Endothelial cell (in vitro differentiated cells): ENCODE data around the gene PTPN14. TPM values are rescaled to one million over a fixed set of nuclear protein-coding genes. Genes with fewer than 3 reads are reported as not detected.
A peak's percentile ranks its signal among the peaks of the same experiment; 100 is the strongest.

ENCODE experiments used
- DNase-seq: peaks from one replicate; pipeline ENCODE4 v3.0.0; 2021; ENCODE audit warnings: low spot score
- H3K27ac Mint-ChIP-seq: one replicate; pipeline ENCODE4 v1.8.0; 2021; ENCODE audit warnings: mixed read lengths, inconsistent platforms; ENCODE audit not compliant: unreplicated experiment
- H3K27me3 Mint-ChIP-seq: one replicate; pipeline ENCODE4 v1.8.0; 2021; ENCODE audit warnings: mild to moderate bottlenecking, moderate library complexity, mixed read lengths, inconsistent platforms; ENCODE audit not compliant: unreplicated experiment
- H3K36me3 Mint-ChIP-seq: one replicate; pipeline ENCODE4 v1.8.0; 2021; ENCODE audit warnings: mild to moderate bottlenecking, low read depth, mixed read lengths, inconsistent platforms; ENCODE audit not compliant: unreplicated experiment
- H3K4me1 Mint-ChIP-seq: one replicate; pipeline ENCODE4 v1.8.0; 2021; ENCODE audit warnings: mild to moderate bottlenecking, mixed read lengths, inconsistent platforms; ENCODE audit not compliant: unreplicated experiment
- H3K4me3 Mint-ChIP-seq: one replicate; pipeline ENCODE4 v1.8.0; 2021; ENCODE audit warnings: mild to moderate bottlenecking, mixed read lengths, inconsistent platforms; ENCODE audit not compliant: unreplicated experiment
- H3K9me3 Mint-ChIP-seq: one replicate; pipeline ENCODE4 v1.8.0; 2021; ENCODE audit warnings: mixed read lengths, inconsistent platforms; ENCODE audit not compliant: unreplicated experiment
- CTCF ChIP-seq: fragments of 200-600 bp; sonication (generic); IDR thresholded peaks from one replicate; pipeline ENCODE4 v1.5.0; 2021; ENCODE audit warnings: antibody characterized with exemption; ENCODE audit not compliant: unreplicated experiment
- total RNA-seq: library from RNA; stranded (reverse); fragmentation: NEBNext Ultra II Directional; extraction: Animal tissue kit (Norgen Biotek cat#: 25700); gene quantifications from one replicate; pipeline ENCODE4 v1.2.1, GENCODE V29; 2021; ENCODE audit not compliant: unreplicated experiment

PTPN14 gene
- total RNA-seq, 1 donor from 2014 or later = 46.3 TPM

DNA sequence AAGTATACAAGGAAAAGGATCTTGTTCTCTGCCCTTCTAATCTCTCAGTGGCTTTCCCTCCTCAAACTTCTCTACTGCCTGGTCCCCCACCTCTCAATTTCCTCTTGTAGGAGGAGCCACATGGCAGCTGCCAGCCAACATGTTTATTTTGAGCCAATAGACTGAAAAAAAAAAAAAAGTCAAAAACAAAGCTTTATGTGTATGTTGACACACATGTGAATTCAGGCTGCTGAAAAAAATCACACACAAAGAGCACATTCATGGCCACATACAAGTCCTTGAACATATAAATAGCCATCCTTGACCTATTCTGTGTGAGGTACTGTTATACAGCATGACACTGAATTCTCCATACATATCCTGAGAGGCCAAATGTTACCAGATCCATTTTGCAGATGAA is 3.7 kb downstream of the PTPN14 start:
- peaks cover 43% of the 10 kb centered on the region for H3K4me1 Mint-ChIP-seq
- no peak for TF ChIP-seq CTCF
- peaks cover 16% of the 10 kb centered on the region for H3K27me3 Mint-ChIP-seq
- H3K36me3 Mint-ChIP-seq = peaks cover 7% of the 10 kb centered on the region
- H3K9me3 Mint-ChIP-seq = no peaks in the 10 kb centered on the region
- H3K4me3 Mint-ChIP-seq = no peak overlapping the region
- DNase-seq = no peak
- peak overlapping the region; percentile 30 for H3K27ac Mint-ChIP-seq

DNA sequence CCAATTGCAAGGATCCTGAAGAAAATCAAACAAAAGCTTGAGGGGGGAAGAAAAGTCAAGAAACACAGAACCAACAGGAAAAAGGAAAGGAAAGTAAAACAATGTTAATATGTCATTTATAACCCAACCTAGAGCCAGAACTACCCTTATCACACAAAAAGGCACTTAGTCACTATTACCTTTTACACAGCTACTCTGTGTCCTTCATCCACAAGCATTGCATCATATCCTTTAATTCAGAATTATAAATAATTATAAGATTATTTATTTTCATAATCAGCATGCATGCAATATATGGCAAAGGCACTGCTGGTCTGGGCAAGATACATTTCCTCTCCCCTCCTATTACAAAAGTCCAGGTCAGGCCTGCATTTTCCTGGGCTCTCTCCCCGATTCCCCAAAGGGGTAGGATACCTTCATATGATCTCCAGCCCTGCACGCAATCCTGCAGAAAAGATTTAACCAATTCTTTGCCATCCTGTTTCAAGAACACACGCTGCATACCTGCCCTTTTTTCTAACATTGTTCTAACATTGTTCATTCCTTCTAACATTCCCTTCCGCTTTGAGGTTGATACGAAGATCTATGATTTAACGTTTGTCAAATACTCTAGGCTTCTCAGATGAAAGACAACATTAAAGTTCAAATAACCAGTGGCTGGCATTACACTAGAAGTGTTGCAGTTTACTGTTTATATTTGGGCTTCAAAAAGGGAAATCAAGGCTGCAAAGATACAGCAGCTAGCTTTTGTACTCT is 4.3 kb downstream of the PTPN14 start:
- TF ChIP-seq CTCF = no peak
- peaks cover 44% of the 10 kb centered on the region for H3K4me1 Mint-ChIP-seq
- no peak for DNase-seq
- H3K9me3 Mint-ChIP-seq = no peaks in the 10 kb centered on the region
- H3K27me3 Mint-ChIP-seq = peaks cover 11% of the 10 kb centered on the region
- H3K4me3 Mint-ChIP-seq = no peak overlapping the region
- H3K36me3 Mint-ChIP-seq = peaks cover 7% of the 10 kb centered on the region
- no peak overlapping the region for H3K27ac Mint-ChIP-seq

DNA sequence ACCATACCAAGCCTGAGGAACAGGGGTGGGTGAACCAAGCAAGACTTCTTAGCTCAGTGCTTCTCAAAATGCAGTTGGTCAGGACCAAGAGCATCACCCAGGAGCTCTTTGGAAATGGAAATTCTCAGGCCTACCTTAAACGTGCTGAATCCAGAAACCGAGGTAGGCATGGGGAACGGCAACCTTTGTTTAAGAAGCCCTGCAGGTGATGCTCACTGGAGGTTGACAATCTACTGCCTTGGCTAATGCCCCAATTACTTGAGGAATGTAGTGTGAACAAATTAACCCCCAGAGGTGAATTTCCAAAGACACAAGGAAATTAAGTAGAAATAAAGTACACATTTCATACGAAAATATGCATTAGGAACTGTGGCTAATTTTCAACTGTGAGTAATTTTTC is 5.3 kb downstream of the PTPN14 start:
- no peak overlapping the region for H3K4me3 Mint-ChIP-seq
- no peak overlapping the region for H3K27ac Mint-ChIP-seq
- no peaks in the 10 kb centered on the region for H3K9me3 Mint-ChIP-seq
- peaks cover 8% of the 10 kb centered on the region for H3K27me3 Mint-ChIP-seq
- peaks cover 46% of the 10 kb centered on the region for H3K4me1 Mint-ChIP-seq
- H3K36me3 Mint-ChIP-seq = peaks cover 7% of the 10 kb centered on the region
- TF ChIP-seq CTCF = no peak
- DNase-seq = no peak

DNA sequence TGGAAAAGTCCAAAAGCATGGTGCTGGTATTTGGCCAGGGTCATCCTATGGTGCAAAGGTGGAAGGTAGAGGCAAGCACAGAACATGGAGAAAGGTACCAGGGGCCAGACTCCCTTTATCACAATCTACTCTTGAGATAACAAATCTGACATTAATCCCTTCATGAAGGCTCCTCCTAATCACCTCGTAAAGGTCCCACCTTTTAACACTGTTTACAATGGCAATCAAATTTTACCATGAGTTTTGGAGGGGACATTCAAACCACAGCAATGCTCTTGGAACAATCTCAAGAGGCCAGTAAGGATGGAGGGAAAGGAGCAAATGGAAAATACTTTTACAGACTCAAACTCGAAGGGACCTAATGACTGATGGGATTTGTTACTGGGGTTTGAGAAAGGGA is 6.1 kb downstream of the PTPN14 start:
- Mint-ChIP-seq H3K4me3 (no peak overlapping the region), H3K27ac (no peak overlapping the region), H3K4me1 (peaks cover 43% of the 10 kb centered on the region), H3K36me3 (peaks cover 7% of the 10 kb centered on the region), H3K27me3 (peaks cover 5% of the 10 kb centered on the region), H3K9me3 (no peaks in the 10 kb centered on the region)
- DNase-seq = no peak
- TF ChIP-seq CTCF = no peak

DNA sequence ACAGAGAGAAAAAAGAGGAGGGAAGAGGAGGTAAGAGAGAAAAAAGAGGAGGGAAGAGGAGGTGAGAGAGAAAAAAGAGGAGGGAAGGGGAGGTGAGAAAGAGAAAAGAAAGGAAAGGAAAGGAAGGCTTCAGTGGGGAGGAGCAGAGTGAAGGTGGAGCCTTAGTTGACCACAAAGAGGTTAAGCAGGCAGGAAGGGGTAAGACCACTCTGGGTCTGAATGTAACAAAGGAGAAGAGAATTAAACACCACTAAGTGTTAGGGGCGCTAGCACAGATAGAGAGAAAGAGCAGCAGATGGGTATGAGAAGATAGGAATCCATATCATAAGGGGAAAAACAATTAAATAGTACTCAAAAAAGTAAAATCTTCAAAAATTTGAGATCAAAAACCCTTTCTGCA is 6.6 kb downstream of the PTPN14 start:
- Mint-ChIP-seq H3K4me1 (peaks cover 38% of the 10 kb centered on the region), H3K36me3 (peaks cover 7% of the 10 kb centered on the region), H3K4me3 (no peak overlapping the region), H3K9me3 (no peaks in the 10 kb centered on the region), H3K27ac (no peak overlapping the region), H3K27me3 (peaks cover 3% of the 10 kb centered on the region)
- no peak for TF ChIP-seq CTCF
- DNase-seq = no peak
